HG03025 (cell line): ENCODE results near the gene FAM221B.

ENCODE experiments used
- ATAC-seq: cut with Tn5 transposase; IDR thresholded peaks from one replicate; pipeline ENCODE4 v1.9.1; 2021; ENCODE audit warnings: mild to moderate bottlenecking, moderate library complexity; ENCODE audit not compliant: unreplicated experiment, low FRiP score

FAM221B gene

GRCh38 chr9:35828716-35829083 is at the start of gene FAM221B:
TSS of gene FAM221B (minus strand) at chr9:35828732. CDS start at chr9:35826161, 2,571 bp downstream.
- ATAC-seq = no peak

GRCh38 chr9:35872505-35872904 is 44.0 kb upstream of the FAM221B start:
- no peak for ATAC-seq

- ATAC-seq = no peak
These were observed 43.0 kb upstream of the FAM221B start for GRCh38 chr9:35871545-35871944.

GRCh38 chr9:35870351-35870923 is 41.9 kb upstream of the FAM221B start, which contains the start of gene OR13J1:
TSS of gene OR13J1 (minus strand) at chr9:35870401. CDS start at chr9:35870401, 0 bp downstream.
- ATAC-seq = no peak

GRCh38 chr9:35869621-35870216 is 41.2 kb upstream of the FAM221B start:
- ATAC-seq = no peak

GRCh38 chr9:35868933-35869332 is 40.4 kb upstream of the FAM221B start:
- ATAC-seq = no peak

- no peak for ATAC-seq
These were observed 39.0 kb upstream of the FAM221B start for GRCh38 chr9:35867538-35867937.

- no peak for ATAC-seq
These were observed 36.2 kb upstream of the FAM221B start for GRCh38 chr9:35864695-35865255.

- ATAC-seq = no peak
These were observed 35.1 kb upstream of the FAM221B start for GRCh38 chr9:35863583-35863982.

GRCh38 chr9:35862328-35862727 is 33.8 kb upstream of the FAM221B start:
- no peak for ATAC-seq

- ATAC-seq = no peak
These were observed 32.8 kb upstream of the FAM221B start for GRCh38 chr9:35861161-35861897.

GRCh38 chr9:35859990-35860339 is 31.4 kb upstream of the FAM221B start:
- no peak for ATAC-seq

GRCh38 chr9:35859310-35859989 is 30.9 kb upstream of the FAM221B start:
- no peak for ATAC-seq

GRCh38 chr9:35858458-35858857 is 29.9 kb upstream of the FAM221B start:
- no peak for ATAC-seq

- ATAC-seq = no peak
These were observed 28.4 kb upstream of the FAM221B start for GRCh38 chr9:35856882-35857281.

GRCh38 chr9:35856206-35856605 is 27.7 kb upstream of the FAM221B start:
- ATAC-seq = no peak

GRCh38 chr9:35854091-35854762 is 25.7 kb upstream of the FAM221B start:
- no peak for ATAC-seq

GRCh38 chr9:35852876-35853865 is 24.6 kb upstream of the FAM221B start:
- ATAC-seq = no peak

- no peak for ATAC-seq
These were observed 23.8 kb upstream of the FAM221B start for GRCh38 chr9:35852267-35852815.
